ENCODE measurements around the gene OXER1.

Gene OXER1

GRCh38 chr2:42770288-42771131 lies 6.6 kb upstream of the OXER1 start:
- DNase-seq (ENCODE audit: low read depth in 2 of 3, low spot score in 2 of 3), result no peak

GRCh38 chr2:42769583-42770287 lies 5.8 kb upstream of the OXER1 start:
- DNase-seq (ENCODE audit: low read depth in 2 of 3, low spot score in 2 of 3), result no peak

- DNase-seq (ENCODE audit: low read depth in 2 of 3, low spot score in 2 of 3), result no peak
Observed at GRCh38 chr2:42768706-42769256, 4.8 kb upstream of the OXER1 start.

GRCh38 chr2:42767899-42768705 lies 4.2 kb upstream of the OXER1 start:
- DNase-seq (ENCODE audit: low read depth in 2 of 3, low spot score in 2 of 3), result no peak

- no peak for DNase-seq (ENCODE audit: low read depth in 2 of 3, low spot score in 2 of 3)
Observed at GRCh38 chr2:42767080-42767898, 3.4 kb upstream of the OXER1 start.

- DNase-seq (ENCODE audit: low read depth in 2 of 3, low spot score in 2 of 3), result no peak
Observed at GRCh38 chr2:42765686-42766085, 1.8 kb upstream of the OXER1 start.

- DNase-seq (ENCODE audit: low read depth in 2 of 3, low spot score in 2 of 3), result no peak
Observed at GRCh38 chr2:42764901-42765300, 966 bp upstream of the OXER1 start.

- DNase-seq (ENCODE audit: low read depth in 2 of 3, low spot score in 2 of 3), result no peak
Observed at GRCh38 chr2:42762823-42763804, 821 bp downstream of the OXER1 start.

- no peak for DNase-seq (ENCODE audit: low read depth in 2 of 3, low spot score in 2 of 3)
Observed at GRCh38 chr2:42762155-42762554, 1.8 kb downstream of the OXER1 start.

- DNase-seq (ENCODE audit: low read depth in 2 of 3, low spot score in 2 of 3), result no peak
Observed at GRCh38 chr2:42761554-42761953, 2.4 kb downstream of the OXER1 start.

GRCh38 chr2:42758751-42759150 lies 5.2 kb downstream of the OXER1 start:
- DNase-seq (ENCODE audit: low read depth in 2 of 3, low spot score in 2 of 3), result no peak

GRCh38 chr2:42757981-42758740 lies 5.8 kb downstream of the OXER1 start:
- DNase-seq (ENCODE audit: low read depth in 2 of 3, low spot score in 2 of 3), result no peak

- DNase-seq (ENCODE audit: low read depth in 2 of 3, low spot score in 2 of 3), result no peak
Observed at GRCh38 chr2:42756966-42757513, 6.9 kb downstream of the OXER1 start.

GRCh38 chr2:42756150-42756775 lies 7.7 kb downstream of the OXER1 start:
- DNase-seq (ENCODE audit: low read depth in 2 of 3, low spot score in 2 of 3), result no peak

- no peak for DNase-seq (ENCODE audit: low read depth in 2 of 3, low spot score in 2 of 3)
Observed at GRCh38 chr2:42755191-42755880, 8.6 kb downstream of the OXER1 start.

- DNase-seq (ENCODE audit: low read depth in 2 of 3, low spot score in 2 of 3), result no peak
Observed at GRCh38 chr2:42754776-42755140, 9.2 kb downstream of the OXER1 start.

- no peak for DNase-seq (ENCODE audit: low read depth in 2 of 3, low spot score in 2 of 3)
Observed at GRCh38 chr2:42754021-42754775, 9.7 kb downstream of the OXER1 start.
